RWPE1 (cell line): ENCODE measurements around the gene MYMK.

Experiments
- CTCF ChIA-PET: fragments of 350-600 bp; sonication (Branson Sonifier 250); formaldehyde crosslinking; extraction: SDS; loops from one replicate; lab custom pipeline; 2021; lab: Yijun Ruan, JAX
- POLR2A ChIA-PET: fragments of 400-600 bp; formaldehyde crosslinking; extraction: SDS; loops from one replicate; lab custom pipeline; 2020; ENCODE audit warnings: antibody characterized with exemption; ENCODE audit not compliant: low non-redundant PET; lab: Yijun Ruan, JAX
- DNase-seq: peaks from one replicate; pipeline ENCODE4 v3.0.0; 2012; ENCODE audit warnings: low spot score
- H3K27ac ChIP-seq: fragments of 450-650 bp; 2 replicates; pipeline ENCODE4 v1.5.1; 2017
- CTCF ChIP-seq: fragments of 450-650 bp; conservative IDR thresholded peaks from 2 replicates; pipeline ENCODE4 v1.5.1; 2017; ENCODE audit warnings: low read depth, mild to moderate bottlenecking

The MYMK gene

GRCh38 chr9:133521122-133522072 is 3.4 kb downstream of the MYMK start:
- H3K27ac ChIP-seq = no peak overlapping the region
- CTCF ChIA-PET = interaction anchor here (0.7 kb wide), 1 partner anchor 798 kb away, joined by 3 read pairs; no protein-coding TSS in a partner anchor
- no peak for TF ChIP-seq CTCF
- POLR2A ChIA-PET = interaction anchor here (0.7 kb wide), 1 partner anchor 130 kb away, joined by 3 read pairs; no protein-coding TSS in a partner anchor
- DNase-seq = no peak

GRCh38 chr9:133520121-133520835 is 4.5 kb downstream of the MYMK start:
- POLR2A ChIA-PET = no interaction called here
- no peak for TF ChIP-seq CTCF
- peak overlapping the region; percentile 68 for H3K27ac ChIP-seq
- CTCF ChIA-PET = interaction anchor here (0.6 to 0.7 kb wide), 3 partner anchors 10 to 1160 kb away, joined by 3 to 4 read pairs (median 3); no protein-coding TSS in a partner anchor
- no peak for DNase-seq

- peak overlapping the region; percentile 68 for H3K27ac ChIP-seq
- ChIA-PET CTCF (interaction anchor here (0.6 to 0.7 kb wide), 2 partner anchors 10 to 14 kb away, joined by 3 to 4 read pairs; no protein-coding TSS in a partner anchor), POLR2A (no interaction called here)
- peak; percentile 51 for DNase-seq
- TF ChIP-seq CTCF = no peak
Measured at GRCh38 chr9:133519693-133520092, 5.1 kb downstream of the MYMK start.

- H3K27ac ChIP-seq = peak overlapping the region; percentile 68
- TF ChIP-seq CTCF = no peak
- CTCF ChIA-PET = no interaction called here
- DNase-seq = no peak
- POLR2A ChIA-PET = no interaction called here
Measured at GRCh38 chr9:133518706-133519449, 5.9 kb downstream of the MYMK start.

- ChIA-PET CTCF (no interaction called here), POLR2A (no interaction called here)
- DNase-seq = no peak
- no peak overlapping the region for H3K27ac ChIP-seq
- TF ChIP-seq CTCF = no peak
Measured at GRCh38 chr9:133518200-133518599, 6.6 kb downstream of the MYMK start.
